HepG2 (cell line): ENCODE data around the gene EGF.

Source experiments
- CTCF ChIP-seq: sonication (generic); formaldehyde crosslinking; IDR thresholded peaks from 2 replicates; pipeline ENCODE4 v1.5.0; 2020; ENCODE audit warnings: mild to moderate bottlenecking, missing genetic modification reagents, moderate library complexity
- FOXP1 ChIP-seq, 2 experiments: fragments of 450-650 bp in 1 of 2; IDR thresholded peaks; 2 replicates each; pipeline ENCODE4 v1.6.1; 2017 to 2018; ENCODE audit warnings: antibody characterized with exemption in 1 of 2
- NR2F2 ChIP-seq: IDR thresholded peaks from 2 replicates; pipeline ENCODE4 v1.6.1; 2012; ENCODE audit warnings: low read depth, inconsistent platforms, borderline replicate concordance
- RBM39 ChIP-seq: fragments of 200-400 bp; formaldehyde crosslinking; IDR thresholded peaks from one replicate; pipeline ENCODE4 v1.6.1; 2018; ENCODE audit warnings: antibody characterized with exemption, mild to moderate bottlenecking, low read depth, low read length; ENCODE audit not compliant: poor library complexity, severe bottlenecking
- ZBTB14 ChIP-seq: sonication (generic); formaldehyde crosslinking; IDR thresholded peaks from 2 replicates; pipeline ENCODE4 v1.4.0; 2020; ENCODE audit warnings: missing genetic modification reagents
- ZNF317 ChIP-seq: sonication (generic); formaldehyde crosslinking; IDR thresholded peaks from 2 replicates; pipeline ENCODE4 v1.5.0; 2020; ENCODE audit warnings: mild to moderate bottlenecking, missing genetic modification reagents
- TF ChIP-seq, protein P1 (sequence below): sonication (generic); formaldehyde crosslinking; IDR thresholded peaks from 2 replicates; pipeline ENCODE4 v1.8.1; 2023; ENCODE audit warnings: mild to moderate bottlenecking, missing genetic modification reagents, borderline replicate concordance

- TF ChIP-seq NR2F2 (no peak), CTCF (CRISPR knock-in tag) (no peak), RBM39 (no peak), ZBTB14 (CRISPR knock-in tag) (no peak), FOXP1 (IDR thresholded peaks at IDR 0.05) (no peak), FOXP1 (CRISPR knock-in tag; IDR thresholded peaks at IDR 0.05) (no peak), ZNF317 (CRISPR knock-in tag) (no peak)
- TF ChIP-seq, protein P1, sequence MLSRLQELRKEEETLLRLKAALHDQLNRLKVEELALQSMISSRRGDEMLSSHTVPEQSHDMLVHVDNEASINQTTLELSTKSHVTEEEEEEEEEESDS (CRISPR knock-in tag), result no peak
Measured at GRCh38 chr4:110046588-110047049, 133.9 kb downstream of the EGF start.
